HepG2 (cell line): ENCODE measurements around the gene DHRS4L2. TPM values are rescaled to one million over a fixed set of nuclear protein-coding genes. Genes with fewer than 3 reads are reported as not detected.

ENCODE experiments used
- ATF7 ChIP-seq, 2 experiments: fragments of 450-650 bp in 1 of 2; sonication (generic) in 1 of 2; formaldehyde crosslinking in 1 of 2; IDR thresholded peaks; 2 replicates each; pipeline versions ENCODE4 v1.4.0 to v1.6.1; 2016 to 2020; ENCODE audit warnings: antibody characterized with exemption in 1 of 2, mild to moderate bottlenecking in 1 of 2, missing genetic modification reagents in 1 of 2
- BCL6 ChIP-seq: IDR thresholded peaks from 2 replicates; pipeline ENCODE4 v1.6.1; 2016; ENCODE audit warnings: missing genetic modification reagents, missing compliant biosample characterization
- BRCA1 ChIP-seq: sonication (generic); formaldehyde crosslinking; IDR thresholded peaks from 2 replicates; pipeline ENCODE4 v1.4.0; 2020; ENCODE audit warnings: missing genetic modification reagents
- EP300 ChIP-seq, 3 experiments: sonication (generic) in 1 of 3; formaldehyde crosslinking in 1 of 3; IDR thresholded peaks; 2 replicates each; pipeline versions ENCODE4 v1.5.1 to v1.6.1; 2011 to 2020; ENCODE audit warnings: low read depth in 2 of 3, low read length in 2 of 3, borderline replicate concordance in 1 of 3, improper control_type of control experiment in 1 of 3, mild to moderate bottlenecking in 1 of 3, missing genetic modification reagents in 1 of 3, moderate library complexity in 1 of 3
- ESRRA ChIP-seq: sonication (generic); formaldehyde crosslinking; IDR thresholded peaks from 2 replicates; pipeline ENCODE4 v1.5.1; 2020; ENCODE audit warnings: mild to moderate bottlenecking, low read depth, missing genetic modification reagents
- KAT8 ChIP-seq: IDR thresholded peaks from 2 replicates; pipeline ENCODE4 v1.6.1; 2016; ENCODE audit warnings: missing genetic modification reagents, missing compliant biosample characterization
- MIER3 ChIP-seq: IDR thresholded peaks from 2 replicates; pipeline ENCODE4 v1.6.1; 2016; ENCODE audit warnings: missing compliant biosample characterization, borderline replicate concordance
- MZF1 ChIP-seq: sonication (generic); formaldehyde crosslinking; IDR thresholded peaks from 2 replicates; pipeline ENCODE4 v1.8.1; 2023; ENCODE audit warnings: mild to moderate bottlenecking, missing genetic modification reagents, borderline replicate concordance
- NCOR1 ChIP-seq: fragments of 200-600 bp; sonication (generic); IDR thresholded peaks from 2 replicates; pipeline ENCODE4 v1.7.0; 2017; ENCODE audit warnings: antibody characterized with exemption, low read length, borderline replicate concordance
- NFE2L2 ChIP-seq: fragments of 150-350 bp; IDR thresholded peaks from 2 replicates; pipeline ENCODE4 v1.6.1; 2014; ENCODE audit warnings: low read length
- NFRKB ChIP-seq: fragments of 450-650 bp; IDR thresholded peaks from 2 replicates; pipeline ENCODE4 v1.6.1; 2017
- PCBP2 ChIP-seq: fragments of 200-400 bp; formaldehyde crosslinking; optimal IDR thresholded peaks from 2 replicates; pipeline ENCODE3; 2018; ENCODE audit warnings: low read length, low read depth; ENCODE audit not compliant: poor library complexity, severe bottlenecking
- PRPF4 ChIP-seq: fragments of 200-400 bp; formaldehyde crosslinking; IDR thresholded peaks from 2 replicates; pipeline ENCODE4 v1.6.1; 2016; ENCODE audit warnings: low read length, low read depth; ENCODE audit not compliant: poor library complexity, severe bottlenecking
- RARA ChIP-seq: IDR thresholded peaks from 2 replicates; pipeline ENCODE4 v1.6.1; 2016; ENCODE audit warnings: missing genetic modification reagents, missing compliant biosample characterization
- TBP ChIP-seq: sonication (generic); formaldehyde crosslinking; IDR thresholded peaks from 2 replicates; pipeline ENCODE4 v1.5.0; 2020; ENCODE audit warnings: missing genetic modification reagents
- TBX3 ChIP-seq: fragments of 450-650 bp; IDR thresholded peaks from 2 replicates; pipeline ENCODE4 v1.6.1; 2017; ENCODE audit warnings: antibody characterized with exemption, mild to moderate bottlenecking, inconsistent platforms, borderline replicate concordance
- TEAD2 ChIP-seq: sonication (generic); formaldehyde crosslinking; IDR thresholded peaks from 2 replicates; pipeline ENCODE4 v1.9.0; 2021; ENCODE audit warnings: missing genetic modification reagents
- TP53 ChIP-seq: sonication (generic); formaldehyde crosslinking; conservative IDR thresholded peaks from 2 replicates; pipeline ENCODE4 v1.4.0; 2020; ENCODE audit warnings: missing genetic modification reagents
- ZEB1 ChIP-seq: IDR thresholded peaks from 2 replicates; pipeline ENCODE4 v1.6.1; 2012; ENCODE audit warnings: mild to moderate bottlenecking, low read depth, inconsistent platforms; ENCODE audit not compliant: insufficient replicate concordance
- ZMYM2 ChIP-seq: sonication (generic); formaldehyde crosslinking; IDR thresholded peaks from 2 replicates; pipeline ENCODE4 v1.8.0; 2022; ENCODE audit warnings: mild to moderate bottlenecking, missing genetic modification reagents
- ZNF234 ChIP-seq: sonication (generic); formaldehyde crosslinking; conservative IDR thresholded peaks from 2 replicates; pipeline ENCODE4 v1.5.1; 2020; ENCODE audit warnings: mild to moderate bottlenecking, missing genetic modification reagents
- ZNF24 ChIP-seq: fragments of 450-650 bp; IDR thresholded peaks from 2 replicates; pipeline ENCODE4 v1.6.1; 2017; ENCODE audit warnings: antibody characterized with exemption, mild to moderate bottlenecking
- ZNF253 ChIP-seq: sonication (generic); formaldehyde crosslinking; IDR thresholded peaks from 2 replicates; pipeline ENCODE4 v1.8.0; 2022; ENCODE audit warnings: mild to moderate bottlenecking, missing genetic modification reagents, borderline replicate concordance
- ZNF33A ChIP-seq: sonication (generic); formaldehyde crosslinking; IDR thresholded peaks from 2 replicates; pipeline ENCODE4 v1.5.1; 2020; ENCODE audit warnings: missing genetic modification reagents, mild to moderate bottlenecking, moderate library complexity, borderline replicate concordance
- ZNF34 ChIP-seq: sonication (generic); formaldehyde crosslinking; IDR thresholded peaks from 2 replicates; pipeline ENCODE4 v1.4.0; 2020; ENCODE audit warnings: mild to moderate bottlenecking, missing genetic modification reagents, borderline replicate concordance
- ZNF674 ChIP-seq: sonication (generic); formaldehyde crosslinking; IDR thresholded peaks from 2 replicates; pipeline ENCODE4 v1.5.0; 2020; ENCODE audit warnings: low read depth, mild to moderate bottlenecking, missing genetic modification reagents
- ZNF816 ChIP-seq: sonication (generic); formaldehyde crosslinking; IDR thresholded peaks from 2 replicates; pipeline ENCODE4 v1.8.0; 2022; ENCODE audit warnings: missing genetic modification reagents, mild to moderate bottlenecking, borderline replicate concordance
- ZSCAN22 ChIP-seq: sonication (generic); formaldehyde crosslinking; IDR thresholded peaks from 2 replicates; pipeline ENCODE4 v1.4.0; 2020; ENCODE audit warnings: mild to moderate bottlenecking, missing genetic modification reagents
- ZSCAN29 ChIP-seq: sonication (generic); formaldehyde crosslinking; conservative IDR thresholded peaks from 2 replicates; pipeline ENCODE4 v1.4.0; 2020; ENCODE audit warnings: mild to moderate bottlenecking, missing genetic modification reagents
- polyA plus RNA-seq, 8 experiments: library from polyadenylated mRNA; depleted of rRNA in 3 of 8; stranded (reverse) in 7 of 8; unstranded in 1 of 8; fragments of >200 nt; fragmentation: Illumina TruSeq in 4 of 8; extraction: Trizol in 4 of 8; gene quantifications; 2 replicates each; pipeline versions ENCODE4 v1.2.1 to v1.2.3, GENCODE V29; 2011 to 2016; ENCODE audit warnings: low read depth in 4 of 8, missing spikeins in 1 of 8, mixed read lengths in 1 of 8; ENCODE audit not compliant: insufficient read depth in 1 of 8
- total RNA-seq, 5 experiments: library from RNA; depleted of rRNA; stranded (reverse); fragments of >200 nt; fragmentation: Illumina TruSeq; extraction: Trizol; gene quantifications; 2 replicates each; pipeline ENCODE4 v1.2.3, GENCODE V29; 2016; ENCODE audit warnings: low read depth in 1 of 5
- TF ChIP-seq, protein P1 (sequence below): sonication (generic); formaldehyde crosslinking; conservative IDR thresholded peaks from 2 replicates; pipeline ENCODE4 v1.8.0; 2022; ENCODE audit warnings: low read depth, missing genetic modification reagents
- TF ChIP-seq, protein P2 (sequence below): IDR thresholded peaks from 2 replicates; pipeline ENCODE4 v1.6.1; 2016

Gene DHRS4L2
- total and polyA plus RNA-seq, 2 of the 13 experiments (the other 11 are each of a cell fraction or from before 2014, with no cell fraction given): 24.7 to 38.2 TPM

DNA sequence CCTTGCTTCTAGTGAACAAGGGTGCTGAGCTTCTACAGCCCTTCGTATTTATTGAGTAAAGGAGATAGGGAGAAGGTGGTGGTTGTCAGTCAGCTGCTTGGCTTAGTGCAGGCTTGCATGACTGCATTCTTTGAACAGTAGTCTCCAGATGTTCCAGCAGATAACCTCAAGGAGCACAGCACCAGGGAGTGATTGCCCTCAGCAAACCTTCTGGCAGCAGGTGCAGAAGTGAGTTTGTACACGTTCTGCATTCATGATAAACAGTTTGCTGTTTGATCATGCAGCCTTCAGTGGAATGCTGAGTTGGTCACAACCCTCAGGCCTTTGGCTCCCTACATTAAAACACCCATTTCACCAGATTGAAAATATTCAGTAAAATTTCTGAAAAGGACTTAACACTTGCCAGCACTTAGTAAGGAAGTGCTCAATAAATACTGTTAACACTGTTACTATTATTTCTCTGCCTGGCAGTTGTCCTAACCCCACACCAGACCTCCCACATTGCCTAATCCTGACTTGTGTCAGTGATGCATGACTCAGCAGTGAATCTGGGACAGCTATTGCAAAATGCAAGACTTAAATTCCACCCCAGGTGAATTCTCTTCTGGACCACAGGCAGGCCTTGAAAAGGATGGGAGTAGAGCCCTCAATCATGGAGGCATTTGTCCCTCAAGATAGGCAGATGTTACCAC, 44.1 kb downstream of the DHRS4L2 start (continued):
- TF ChIP-seq TBP (CRISPR knock-in tag) (no peak), ZNF253 (CRISPR knock-in tag) (no peak), TP53 (no peak), ZNF33A (CRISPR knock-in tag) (no peak), RARA (peak; percentile 75), ZSCAN22 (CRISPR knock-in tag) (no peak), NFE2L2 (peak; percentile 99), ZNF674 (CRISPR knock-in tag) (no peak), BCL6 (peak; percentile 33; the same call in 1 of the 2 replicates), TEAD2 (CRISPR knock-in tag) (no peak), ZEB1 (peak; percentile 64), PCBP2 (no peak), ZNF34 (CRISPR knock-in tag) (no peak), MZF1 (CRISPR knock-in tag) (no peak), ZSCAN29 (no peak), PRPF4 (no peak), NFRKB (no peak), ATF7 (IDR thresholded peaks at IDR 0.05) (0 out of 2 replicates have a peak, but pooled peaks have one; percentile 24), ATF7 (CRISPR knock-in tag; IDR thresholded peaks at IDR 0.05) (no peak), MIER3 (CRISPR knock-in tag) (peak; percentile 88; the same call in 1 of the 2 replicates), ZNF234 (CRISPR knock-in tag) (no peak), BRCA1 (CRISPR knock-in tag) (no peak), EP300 (IDR thresholded peaks at IDR 0.05; ENCODE audit: low read depth in 2 of 2, low read length in 2 of 2) (peak; percentile 83 to 85), EP300 (CRISPR knock-in tag; IDR thresholded peaks at IDR 0.05; ENCODE audit: borderline replicate concordance) (peak; percentile 83), ZMYM2 (0 out of 2 replicates have a peak, but pooled peaks have one; percentile 21), KAT8 (peak; percentile 59), ZNF24 (no peak), ESRRA (CRISPR knock-in tag) (no peak), NCOR1 (no peak), TBX3 (peak; percentile 55; the same call in 1 of the 2 replicates), ZNF816 (CRISPR knock-in tag) (no peak)
- TF ChIP-seq, protein P1, sequence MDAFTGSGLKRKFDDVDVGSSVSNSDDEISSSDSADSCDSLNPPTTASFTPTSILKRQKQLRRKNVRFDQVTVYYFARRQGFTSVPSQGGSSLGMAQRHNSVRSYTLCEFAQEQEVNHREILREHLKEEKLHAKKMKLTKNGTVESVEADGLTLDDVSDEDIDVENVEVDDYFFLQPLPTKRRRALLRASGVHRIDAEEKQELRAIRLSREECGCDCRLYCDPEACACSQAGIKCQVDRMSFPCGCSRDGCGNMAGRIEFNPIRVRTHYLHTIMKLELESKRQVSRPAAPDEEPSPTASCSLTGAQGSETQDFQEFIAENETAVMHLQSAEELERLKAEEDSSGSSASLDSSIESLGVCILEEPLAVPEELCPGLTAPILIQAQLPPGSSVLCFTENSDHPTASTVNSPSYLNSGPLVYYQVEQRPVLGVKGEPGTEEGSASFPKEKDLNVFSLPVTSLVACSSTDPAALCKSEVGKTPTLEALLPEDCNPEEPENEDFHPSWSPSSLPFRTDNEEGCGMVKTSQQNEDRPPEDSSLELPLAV (CRISPR knock-in tag): no peak
- TF ChIP-seq, protein P2, sequence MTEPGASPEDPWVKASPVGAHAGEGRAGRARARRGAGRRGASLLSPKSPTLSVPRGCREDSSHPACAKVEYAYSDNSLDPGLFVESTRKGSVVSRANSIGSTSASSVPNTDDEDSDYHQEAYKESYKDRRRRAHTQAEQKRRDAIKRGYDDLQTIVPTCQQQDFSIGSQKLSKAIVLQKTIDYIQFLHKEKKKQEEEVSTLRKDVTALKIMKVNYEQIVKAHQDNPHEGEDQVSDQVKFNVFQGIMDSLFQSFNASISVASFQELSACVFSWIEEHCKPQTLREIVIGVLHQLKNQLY (CRISPR knock-in tag): peak; percentile 63; the same call in 1 of the 2 replicates
